Activated T-helper 1 cell treated with anti-CD3 and anti-CD28 coated beads, Interleukin-2, amount 50 U/mL, for 16 hours (primary cell): Measurements from ENCODE around the gene DPH3.

Experiments used
- DNase-seq, 2 donors: peaks; one replicate each; pipeline ENCODE4 v3.0.0-alpha.2; 2020; ENCODE audit warnings: low read depth in 1 of 2, low spot score in 1 of 2

Gene DPH3

GRCh38 chr3:16236030-16236639 lies 28.6 kb downstream of the DPH3 start:
- no peak for DNase-seq

DNA sequence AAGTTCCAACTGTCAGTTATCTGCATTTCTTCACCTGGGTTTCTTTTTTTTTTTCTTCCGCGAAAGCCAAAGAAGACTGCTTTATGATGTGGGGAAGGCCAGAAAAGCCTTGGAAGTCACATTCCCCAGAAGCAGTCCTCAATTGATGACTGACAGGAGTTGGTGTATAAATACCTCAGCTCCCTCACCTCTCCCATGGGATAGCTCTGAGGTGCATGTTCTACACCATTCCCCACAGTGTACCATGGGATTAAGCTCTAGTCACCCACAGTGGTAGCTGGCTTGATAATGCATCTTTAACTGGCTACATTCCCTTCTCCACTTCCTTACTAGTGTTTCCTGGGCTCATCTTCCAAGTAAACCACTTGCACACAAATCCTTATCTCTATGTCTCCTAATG lies 30.5 kb downstream of the DPH3 start:
- DNase-seq = no peak

DNA sequence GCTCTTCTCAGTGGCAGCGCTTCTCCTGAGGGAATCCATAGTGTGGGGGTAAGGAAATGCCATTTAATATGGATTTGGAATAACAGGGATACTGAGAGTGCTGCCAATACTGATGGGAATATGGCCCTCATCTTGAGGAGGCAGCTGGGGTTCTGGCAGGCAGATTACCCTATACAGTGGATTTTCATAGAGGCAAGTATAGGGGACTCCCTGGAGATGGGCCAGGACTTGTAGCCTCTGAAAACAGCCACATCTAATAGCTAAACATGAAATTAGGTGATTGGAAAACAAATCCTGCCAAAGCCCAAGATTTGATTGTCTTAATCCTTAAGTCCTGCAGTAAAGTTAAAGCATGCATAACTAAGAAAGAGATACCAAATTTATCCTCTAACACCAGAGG lies 30.9 kb downstream of the DPH3 start:
- DNase-seq = no peak

DNA sequence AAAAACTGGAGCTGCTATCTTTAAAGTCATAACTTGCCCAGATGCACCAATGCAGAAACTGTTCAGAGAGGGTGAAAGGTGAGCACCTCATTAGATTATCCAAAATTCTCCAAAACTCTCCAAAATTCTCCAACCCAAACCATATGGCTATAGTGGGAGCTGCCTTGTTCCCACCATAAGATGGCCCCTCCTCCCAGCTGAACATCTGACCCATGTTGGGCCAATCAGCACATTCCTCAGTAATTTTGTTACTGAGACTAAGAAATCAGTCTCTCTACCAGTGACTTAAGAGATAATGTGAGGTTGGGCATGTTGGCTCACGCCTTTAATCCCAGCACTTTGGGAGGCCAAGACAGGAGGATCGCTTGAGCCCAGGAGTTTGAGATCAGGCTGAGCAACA lies 32.8 kb downstream of the DPH3 start:
- no peak for DNase-seq

GRCh38 chr3:16229681-16230080 lies 35.1 kb downstream of the DPH3 start:
- DNase-seq = no peak

DNA sequence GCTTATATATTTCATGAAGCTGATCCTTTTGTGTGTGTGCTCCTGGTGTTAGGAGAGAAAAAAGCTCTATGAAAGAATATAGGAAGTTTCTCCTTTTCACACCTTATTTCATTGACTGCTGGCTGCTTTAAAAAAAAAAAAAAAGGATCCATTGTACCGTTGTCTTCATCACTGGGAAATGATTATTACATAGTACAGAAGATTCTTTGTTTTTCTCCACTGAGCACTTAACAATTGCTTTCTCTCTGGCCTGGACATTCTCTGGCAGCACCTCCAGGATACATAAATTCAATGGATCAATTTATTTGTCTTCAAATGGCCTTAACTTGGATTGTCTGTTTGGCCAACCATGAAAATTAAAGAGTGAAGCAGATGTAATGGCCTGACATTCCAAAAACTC lies 37.2 kb downstream of the DPH3 start:
- DNase-seq = no peak

- no peak for DNase-seq
Measured at GRCh38 chr3:16224325-16224724, 40.4 kb downstream of the DPH3 start.

DNA sequence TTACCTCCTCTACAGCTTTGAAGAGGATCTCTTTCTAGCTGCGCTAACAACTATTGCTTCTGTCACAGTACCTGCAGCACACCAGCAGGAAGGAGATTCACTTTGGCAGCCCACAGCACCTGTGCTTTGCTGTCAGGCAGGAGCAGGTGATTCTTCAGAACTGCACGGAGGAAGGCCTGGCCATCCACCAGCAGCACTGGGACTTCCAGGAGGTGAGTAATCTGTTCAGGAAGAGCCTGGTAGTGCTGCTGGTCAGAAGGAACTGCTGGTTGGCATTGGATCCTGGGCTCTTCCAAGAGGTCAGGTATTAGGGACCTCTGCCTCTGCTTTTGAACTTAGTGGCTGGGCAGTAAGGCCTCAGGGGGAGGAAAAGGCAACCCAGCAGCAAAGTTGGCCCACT lies 42.2 kb downstream of the DPH3 start:
- no peak for DNase-seq

GRCh38 chr3:16221990-16222389 lies 42.8 kb downstream of the DPH3 start:
- no peak for DNase-seq

DNA sequence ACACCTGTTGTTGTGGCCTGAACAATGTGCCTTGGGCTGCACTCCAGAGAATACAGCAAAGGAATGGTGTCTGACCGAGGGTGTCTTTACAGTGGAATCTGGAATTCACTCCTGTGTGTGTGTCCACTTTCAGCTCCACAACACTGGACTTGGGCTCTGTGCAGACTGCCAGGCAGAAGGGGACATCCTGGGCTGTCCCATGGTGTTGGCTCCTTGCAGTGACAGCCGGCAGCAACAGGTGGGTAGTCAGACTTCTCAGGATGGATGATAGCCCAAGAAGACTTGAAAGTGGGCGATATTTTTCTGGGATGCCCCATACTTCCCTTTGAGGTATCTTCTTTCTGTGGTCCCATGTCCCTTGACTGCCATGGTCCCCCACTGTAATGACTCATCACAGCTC lies 45.0 kb downstream of the DPH3 start:
- no peak for DNase-seq

DNA sequence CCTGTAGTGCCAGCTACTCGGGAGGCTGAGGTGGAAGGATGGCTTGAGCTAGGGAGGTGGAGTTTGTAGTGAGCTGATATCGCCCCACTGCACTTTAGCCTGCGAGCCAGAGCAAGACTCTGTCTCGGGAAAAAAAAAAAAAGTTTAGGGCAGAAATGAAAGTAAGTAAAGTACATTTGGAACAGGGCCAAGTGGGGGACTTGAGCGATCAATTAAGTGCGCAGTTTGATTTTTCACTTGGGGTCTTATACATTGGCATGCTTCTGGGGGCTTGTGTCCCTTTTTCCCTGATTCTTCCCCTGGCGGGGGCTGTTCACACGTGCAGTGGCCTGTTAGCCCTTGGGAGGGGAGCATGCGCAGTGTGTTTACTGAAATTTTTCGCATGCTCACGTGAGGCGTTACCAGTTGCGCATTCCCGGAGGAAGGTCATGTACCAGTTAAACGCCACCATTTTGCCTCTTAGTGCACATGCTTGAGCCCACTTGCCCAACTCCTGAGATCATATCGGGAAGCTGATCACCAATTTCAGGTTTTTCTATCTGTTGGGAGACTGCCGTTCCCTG lies 48.3 kb downstream of the DPH3 start:
- DNase-seq = no peak

GRCh38 chr3:16214366-16214765 lies 50.4 kb downstream of the DPH3 start:
- DNase-seq = no peak

DNA sequence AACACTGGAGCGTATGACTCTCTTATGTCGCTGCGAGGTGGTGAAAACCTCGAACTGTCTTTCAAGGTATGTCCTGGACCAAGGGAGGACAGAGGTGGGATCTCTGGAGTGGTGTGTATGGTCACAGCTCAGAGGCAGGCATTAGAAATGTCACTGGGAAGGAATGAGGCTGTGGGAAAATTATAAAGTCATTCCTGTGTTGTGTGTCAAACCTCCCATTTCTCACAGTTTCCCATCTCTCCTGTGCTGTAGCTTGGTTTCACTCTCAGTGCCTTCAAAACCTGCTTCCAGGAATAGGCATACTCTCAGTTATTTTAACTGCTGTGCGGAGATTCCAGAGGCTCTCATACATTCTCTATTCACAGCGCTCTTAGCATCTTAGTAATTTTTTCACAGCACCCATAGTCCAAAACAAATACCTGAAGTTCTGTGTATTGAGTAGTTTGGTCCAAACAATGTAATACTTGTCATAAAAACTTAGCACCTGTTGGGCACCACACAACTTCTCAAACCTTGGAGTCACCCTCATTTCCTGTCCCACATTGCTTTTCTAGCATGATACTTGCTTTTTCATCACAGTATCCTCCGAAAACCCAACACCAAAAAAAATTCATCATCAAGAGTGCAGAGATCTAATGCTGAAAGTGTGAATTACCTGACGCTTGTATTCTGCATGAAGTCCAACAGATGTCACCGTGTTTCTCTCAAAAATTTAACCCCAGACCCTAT lies 53.4 kb downstream of the DPH3 start:
- no peak for DNase-seq
